Measurements from ENCODE around the gene CARNS1.

CARNS1 gene

DNA sequence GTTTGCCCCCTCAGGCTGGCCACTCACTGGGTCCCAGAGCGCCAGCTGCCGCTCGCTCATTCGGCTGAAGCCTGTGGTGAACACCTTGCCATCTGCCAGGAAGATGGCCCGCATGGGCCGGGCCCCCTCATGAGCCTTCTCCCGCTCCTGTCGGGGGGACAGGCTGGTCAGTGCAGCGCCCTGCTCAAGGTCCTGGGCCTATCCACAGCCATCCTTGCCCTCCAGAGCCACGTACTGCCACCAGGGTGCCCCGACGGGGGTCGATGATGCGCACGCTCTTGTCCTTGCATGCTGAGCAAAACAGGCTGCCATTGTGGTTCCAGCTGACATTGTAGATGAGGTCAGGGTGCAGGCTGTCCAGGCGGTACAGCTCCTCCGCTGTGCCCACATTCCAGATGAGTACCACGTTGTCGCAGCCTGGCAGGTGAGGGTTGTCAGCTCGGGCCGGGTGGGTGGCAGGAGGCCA, 25.7 kb downstream of the CARNS1 start:
- DNase-seq (ENCODE audit: low read depth) = no peak

DNA sequence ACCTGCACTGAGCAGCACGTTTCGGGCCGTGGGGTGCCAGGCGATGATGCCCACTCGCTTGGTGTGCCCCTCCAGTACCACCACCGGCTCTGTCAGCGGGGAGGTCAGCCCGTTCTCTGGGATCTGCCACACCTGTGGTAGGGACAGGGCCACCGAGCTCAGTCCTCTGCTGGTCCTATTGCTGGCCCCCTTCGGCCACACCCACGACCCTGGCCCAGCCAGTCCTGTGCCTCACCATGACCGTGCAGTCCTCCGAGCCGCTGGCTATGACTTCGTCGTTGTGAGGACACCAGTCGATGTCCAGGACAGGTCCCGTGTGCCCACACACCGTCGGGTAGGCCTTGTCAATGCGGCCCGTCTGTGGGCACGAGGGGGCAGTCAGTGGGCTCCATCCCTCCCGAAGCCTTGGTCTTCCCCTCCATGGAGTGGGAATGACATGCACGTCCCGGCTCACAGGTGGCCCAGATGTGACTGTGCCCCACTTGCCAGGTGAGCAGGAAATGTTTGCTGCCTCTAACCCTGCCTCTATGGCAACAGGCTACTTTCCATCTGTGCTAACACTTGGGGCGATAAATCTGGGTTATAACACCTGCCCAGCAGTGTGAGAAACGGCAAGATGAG, 26.4 kb downstream of the CARNS1 start:
- no peak for DNase-seq (ENCODE audit: low read depth)

DNA sequence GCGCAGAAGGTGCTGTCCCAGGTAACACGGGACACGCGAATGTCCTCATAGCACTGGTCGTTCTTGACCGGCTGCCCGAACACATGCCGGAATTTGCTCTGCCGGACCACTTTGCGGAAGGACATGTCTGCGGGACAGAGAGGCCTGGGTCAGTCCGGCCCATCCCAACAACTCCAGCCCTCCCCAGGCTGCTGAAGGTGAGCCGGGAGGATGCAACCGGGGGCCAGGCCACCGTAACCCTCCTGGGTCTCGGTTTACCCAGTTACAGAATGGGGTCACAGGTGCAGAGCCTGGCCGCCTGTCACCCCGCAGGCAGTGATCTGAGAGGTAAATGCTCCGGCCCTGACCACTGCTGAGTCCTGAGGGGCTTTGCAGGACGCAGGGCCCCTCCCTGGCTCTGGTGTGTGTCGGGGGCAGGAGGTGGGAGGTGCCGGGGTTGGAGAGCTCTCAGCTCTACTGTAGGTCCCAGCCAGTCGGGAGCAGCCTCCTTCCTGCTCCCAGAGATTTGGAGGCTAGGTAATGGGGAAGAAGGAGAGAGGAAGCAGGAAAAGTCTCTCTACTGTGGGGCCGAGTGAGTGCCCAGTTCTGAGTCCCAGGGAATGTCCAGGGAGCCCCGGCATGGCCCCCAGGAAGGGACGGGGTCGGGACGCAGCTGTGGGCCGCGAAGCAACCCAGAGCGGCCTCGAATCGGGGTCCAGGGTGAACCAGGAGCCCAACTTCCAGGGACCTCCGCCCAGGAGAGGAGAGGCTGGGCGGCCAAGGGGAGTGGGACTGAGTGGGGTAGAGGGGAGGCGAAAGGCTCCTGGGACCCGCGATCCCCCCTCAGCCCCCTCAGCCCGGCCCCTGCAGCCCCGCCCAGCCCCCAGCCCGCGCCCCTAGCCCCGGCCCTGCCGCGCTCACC, 27.3 kb downstream of the CARNS1 start:
- DNase-seq (ENCODE audit: low read depth) = no peak

DNA sequence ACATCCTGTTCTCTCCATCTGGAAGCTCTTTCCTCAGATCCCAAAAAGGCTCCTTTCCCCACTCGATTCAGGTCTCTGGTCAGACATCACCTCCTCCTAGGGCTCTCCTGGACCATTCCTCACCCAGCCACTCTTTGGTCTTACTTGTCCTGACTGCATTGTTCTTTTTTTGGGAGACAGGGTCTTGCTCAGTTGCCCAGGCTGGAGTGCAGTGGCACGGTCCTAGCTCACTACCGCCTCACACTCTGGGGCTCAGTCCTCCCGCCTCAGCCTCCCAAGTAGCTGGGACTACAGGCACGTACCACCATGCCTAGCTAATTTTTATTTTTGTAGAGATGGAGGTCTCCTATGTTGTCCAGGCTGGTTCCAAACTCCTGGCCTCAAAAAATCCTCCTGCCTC, 30.0 kb downstream of the CARNS1 start:
- no peak for DNase-seq (ENCODE audit: low read depth)

DNA sequence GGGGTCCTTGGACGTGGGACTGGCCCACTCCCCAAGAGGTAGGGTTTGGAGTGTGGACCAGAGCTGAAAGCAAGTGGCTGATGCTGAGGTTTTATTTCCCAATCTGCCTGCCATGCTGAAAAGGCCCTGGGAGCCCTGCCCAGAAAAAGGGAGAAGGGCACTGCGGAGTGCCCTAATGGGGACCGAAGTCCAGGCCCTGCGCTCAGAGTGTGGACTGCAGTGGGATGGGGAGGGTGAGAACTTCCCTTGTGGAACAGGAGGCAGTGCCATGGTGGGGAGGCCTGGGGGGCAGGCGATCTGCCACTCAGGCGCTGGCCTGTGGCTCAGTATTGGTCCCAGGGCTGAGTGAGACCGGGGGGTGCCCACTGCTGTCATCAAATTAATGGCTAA, 32.7 kb downstream of the CARNS1 start:
- DNase-seq (ENCODE audit: low read depth) = no peak

DNA sequence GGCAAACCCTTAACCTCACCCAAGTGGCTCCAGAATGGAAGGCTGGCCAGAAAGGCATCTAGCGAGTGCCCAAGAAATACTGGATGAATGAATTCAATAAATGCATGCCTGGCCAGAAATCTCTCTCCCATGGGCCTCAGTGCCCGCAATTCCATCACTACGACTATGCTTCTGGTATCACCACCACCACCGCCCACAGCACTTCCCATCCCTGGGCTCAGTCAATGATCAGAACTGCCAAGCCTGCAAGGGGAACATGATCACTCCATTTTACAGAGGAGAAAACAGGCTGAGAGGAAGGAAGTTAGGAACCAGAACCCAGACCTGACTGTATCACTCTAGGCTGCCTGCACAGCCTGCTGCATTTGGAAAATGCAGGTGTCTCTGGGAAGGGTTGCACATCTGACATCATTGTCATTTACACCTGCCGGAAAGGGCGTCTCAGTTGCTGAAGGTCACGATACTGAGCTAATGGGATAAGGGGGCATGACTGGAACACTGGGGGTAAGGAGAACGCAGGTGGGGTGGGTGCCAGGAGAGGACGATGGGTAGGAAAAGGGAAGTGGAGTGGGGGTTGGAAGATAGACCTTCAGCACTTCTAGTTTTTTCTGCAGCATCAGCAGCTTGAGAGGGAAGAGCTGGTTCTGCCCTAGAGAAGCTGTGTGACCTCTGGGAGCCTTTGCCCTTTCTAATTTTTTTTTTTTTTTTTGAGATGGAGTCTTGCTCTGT, 33.8 kb downstream of the CARNS1 start:
- DNase-seq (ENCODE audit: low read depth) = no peak

DNA sequence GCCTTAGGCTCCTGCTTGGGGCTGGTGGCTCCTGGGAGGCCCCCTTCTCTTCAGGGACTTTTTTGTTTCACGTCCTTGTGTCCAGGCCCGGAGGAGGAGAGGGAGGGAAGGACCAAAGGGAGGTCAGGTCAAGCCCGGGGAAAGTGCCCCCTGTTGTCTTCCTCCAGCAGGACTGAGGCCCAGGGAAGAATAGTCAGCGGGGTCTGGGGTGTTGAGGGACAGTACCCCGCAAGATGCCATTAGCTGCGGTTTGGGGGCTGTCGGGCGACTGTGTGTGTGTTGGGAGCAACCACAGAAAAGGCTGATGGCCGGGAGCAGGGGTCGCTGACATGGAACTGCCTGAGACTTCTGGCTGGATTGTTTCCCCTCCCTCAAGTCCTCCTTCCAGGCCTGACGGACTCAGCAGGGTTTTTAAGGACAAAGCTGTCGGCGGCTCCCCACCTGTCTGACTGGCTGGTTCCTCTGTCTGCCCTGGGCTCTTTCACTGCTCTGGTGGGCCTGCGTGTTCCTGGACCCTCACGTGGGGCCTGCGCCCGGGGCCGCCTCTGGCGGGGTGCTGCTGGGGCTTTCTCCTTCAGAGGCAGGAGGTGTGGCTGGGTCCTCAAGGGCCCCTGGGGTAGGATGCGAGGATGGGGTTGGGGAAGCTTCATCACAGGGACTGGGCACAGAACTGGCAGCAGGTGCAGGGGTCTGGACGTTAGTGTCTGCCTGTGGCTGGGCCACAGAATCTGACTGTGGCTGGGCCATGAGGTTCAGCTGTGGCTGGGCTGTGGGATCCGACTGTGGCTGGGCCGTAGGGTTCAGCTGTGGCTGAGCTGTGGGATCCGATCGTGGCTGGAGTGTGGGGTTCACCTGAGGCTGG, 35.5 kb downstream of the CARNS1 start:
- no peak for DNase-seq (ENCODE audit: low read depth)

DNA sequence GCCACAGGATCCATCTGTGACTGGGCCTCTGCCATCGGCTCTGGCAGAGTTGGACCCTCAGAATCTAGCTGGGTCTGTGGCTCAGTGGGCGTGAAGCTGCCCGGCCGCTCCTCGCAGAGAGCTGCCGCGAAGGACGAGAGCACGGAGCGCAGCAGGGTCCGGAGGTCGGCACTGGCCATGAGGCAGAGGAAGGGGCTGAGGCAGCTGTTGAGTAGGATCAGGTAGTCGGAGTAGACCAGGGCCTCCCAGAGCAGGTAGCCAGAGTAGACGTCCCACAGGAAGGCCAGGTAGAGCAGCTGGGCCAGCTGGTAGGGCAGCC, 36.1 kb downstream of the CARNS1 start:
- no peak for DNase-seq (ENCODE audit: low read depth)

DNA sequence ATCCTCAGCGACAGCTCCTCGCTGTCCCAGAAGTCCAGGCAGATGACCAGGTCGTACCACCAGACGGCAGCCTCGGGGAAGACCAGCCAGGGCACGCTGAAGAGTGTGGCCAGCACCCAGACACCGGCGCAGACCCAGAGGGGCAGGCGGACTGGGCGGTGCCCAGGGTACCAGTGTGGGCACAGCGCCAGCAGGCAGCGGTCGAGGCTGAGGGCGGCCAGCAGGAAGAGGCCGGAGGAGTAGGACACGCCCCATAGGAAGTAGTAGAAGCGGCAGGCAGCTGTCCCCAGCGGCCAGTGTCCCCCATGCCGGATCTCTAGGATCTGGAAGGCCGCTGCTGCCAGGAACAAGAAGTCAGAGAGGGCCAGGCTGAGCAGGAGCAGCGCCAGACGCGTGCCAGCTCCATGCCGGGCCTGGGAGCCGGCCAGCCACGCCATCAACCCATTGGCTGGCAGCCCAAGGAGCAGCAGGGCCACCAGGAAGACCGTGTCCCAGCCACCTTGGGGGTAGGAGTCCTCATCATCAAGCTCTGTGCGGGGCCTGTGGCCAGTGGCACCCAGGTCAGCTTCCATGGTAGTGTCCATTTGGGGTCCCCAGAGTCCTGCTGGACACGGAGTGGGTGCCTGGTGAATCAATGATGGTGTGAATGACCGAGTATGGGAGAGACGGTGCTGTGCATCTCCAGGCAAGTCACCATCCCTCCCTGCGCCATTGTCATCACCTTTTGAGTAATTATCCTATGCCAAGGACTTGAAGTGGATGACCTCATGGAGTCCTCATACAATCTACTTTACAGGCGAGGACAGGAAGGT, 36.9 kb downstream of the CARNS1 start, which contains the start of gene GPR152:
GPR152 (minus strand) TSS at position 589 of the 812 bp plus-strand sequence; CDS start at position 584, 5 bp downstream.
- no peak for DNase-seq (ENCODE audit: low read depth)

DNA sequence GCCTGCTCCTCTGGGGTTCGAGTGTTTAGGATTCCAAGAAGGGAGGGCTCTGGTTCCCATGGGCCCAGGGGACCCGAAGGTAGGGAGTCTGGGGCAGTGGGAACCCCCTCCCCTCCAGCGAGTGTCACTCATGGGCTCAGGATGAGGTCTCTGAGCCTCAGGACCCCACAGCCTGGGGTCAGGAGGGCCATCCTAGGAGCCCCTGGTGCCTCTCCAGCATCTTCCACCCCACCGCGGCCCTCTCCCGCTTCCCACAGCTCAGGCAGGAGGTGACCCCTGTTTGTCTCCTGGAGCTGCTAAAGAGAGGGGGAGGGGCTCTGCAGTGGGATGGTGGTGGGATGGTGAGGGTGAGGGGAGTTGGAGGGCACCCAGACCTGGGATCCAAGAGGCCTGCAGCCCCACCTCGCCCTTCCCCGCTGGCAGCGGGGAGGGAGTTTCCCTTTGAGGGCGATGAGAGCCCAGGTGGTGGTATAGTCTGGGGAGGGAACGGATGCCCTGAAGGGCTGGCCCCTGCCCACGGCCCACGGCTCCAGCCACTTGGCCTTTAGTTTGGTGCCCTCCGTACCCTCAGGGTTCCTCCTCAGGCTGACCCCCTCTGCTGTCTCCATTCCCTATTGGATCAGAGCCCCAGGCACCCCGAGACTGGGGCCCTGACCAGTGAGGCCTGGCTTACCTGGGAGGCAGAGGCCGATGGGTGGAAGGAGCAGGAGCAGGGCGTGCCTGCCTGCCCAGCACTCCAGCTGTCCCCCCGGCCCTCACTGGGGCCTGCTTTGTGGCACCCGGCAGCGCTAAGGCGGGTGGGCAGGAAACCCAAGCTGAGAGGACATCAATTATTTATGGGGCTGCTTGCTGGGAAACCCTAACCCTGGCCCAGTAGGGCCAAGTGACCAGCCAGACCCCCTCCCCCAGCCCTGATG, 38.6 kb downstream of the CARNS1 start:
- no peak for DNase-seq (ENCODE audit: low read depth)

DNA sequence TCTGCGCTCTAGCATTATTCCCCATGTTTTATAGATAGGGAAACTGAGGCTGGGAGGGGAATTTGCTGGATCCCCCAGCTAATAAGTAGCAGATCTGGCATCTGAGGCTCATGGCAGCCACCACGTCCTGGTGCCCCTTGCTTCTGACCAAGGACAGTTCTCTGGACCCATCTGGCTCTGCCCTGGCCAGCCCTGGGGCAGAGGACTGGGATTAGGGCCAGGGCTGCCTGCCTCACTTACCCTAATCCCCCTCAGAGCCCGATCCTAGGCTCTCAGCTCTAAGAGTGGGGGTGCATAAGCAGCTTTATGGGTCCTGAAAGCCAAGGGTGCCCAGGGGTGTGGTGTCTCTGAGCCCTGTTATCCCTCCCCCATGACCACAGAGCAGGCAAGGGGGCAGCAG, 39.6 kb downstream of the CARNS1 start, which contains the start of gene CABP4:
CABP4 (plus strand) TSS at position 301 of the 400 bp plus-strand sequence; CDS start at position 371, 70 bp downstream.
- no peak for DNase-seq (ENCODE audit: low read depth)

DNA sequence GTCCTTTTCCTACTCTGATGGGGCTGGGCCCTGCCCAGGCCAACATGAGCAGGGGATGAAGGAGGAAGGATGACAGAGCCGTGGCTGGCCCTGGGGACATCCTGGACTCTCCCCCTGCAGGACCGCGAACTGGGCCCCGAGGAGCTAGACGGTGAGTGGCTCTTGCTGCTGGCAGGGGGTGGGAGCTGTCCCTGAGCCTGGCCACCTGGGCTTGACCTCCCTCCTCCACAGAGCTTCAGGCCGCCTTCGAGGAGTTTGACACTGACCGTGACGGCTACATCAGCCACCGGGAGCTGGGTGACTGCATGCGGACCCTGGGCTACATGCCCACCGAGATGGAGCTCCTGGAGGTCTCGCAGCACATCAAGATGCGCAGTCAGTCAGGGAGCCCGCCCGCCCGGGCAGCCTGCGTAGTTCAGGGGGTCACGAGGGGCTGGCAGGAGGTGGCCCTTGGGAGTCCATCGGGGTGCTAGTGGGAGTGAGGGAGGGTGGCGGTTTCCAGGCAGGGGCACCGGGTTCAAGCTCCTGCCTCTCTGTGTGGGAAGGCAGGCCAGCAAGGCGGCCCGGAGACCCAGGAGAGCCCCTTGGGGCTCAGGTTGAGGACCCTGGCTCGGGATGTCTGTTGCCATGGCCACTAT, 40.7 kb downstream of the CARNS1 start:
- DNase-seq (ENCODE audit: low read depth) = no peak

DNA sequence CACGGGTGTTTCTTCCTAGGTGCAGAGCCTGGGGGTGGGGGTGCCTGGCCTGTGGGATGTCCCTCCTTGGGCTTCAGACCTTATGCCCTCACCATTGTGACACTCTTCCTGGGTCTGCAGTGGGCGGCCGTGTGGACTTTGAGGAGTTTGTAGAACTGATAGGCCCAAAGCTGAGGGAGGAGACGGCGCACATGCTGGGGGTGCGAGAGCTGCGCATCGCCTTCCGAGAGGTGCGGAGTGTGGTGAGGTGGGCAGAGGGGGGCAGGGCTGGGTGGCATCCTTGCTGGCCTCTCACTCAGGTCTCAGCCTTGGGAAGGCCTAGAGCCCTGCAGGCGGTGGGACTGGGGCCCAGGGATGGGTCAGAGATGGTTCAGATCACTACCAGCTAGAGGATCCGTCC, 42.0 kb downstream of the CARNS1 start:
- DNase-seq (ENCODE audit: low read depth) = no peak

DNA sequence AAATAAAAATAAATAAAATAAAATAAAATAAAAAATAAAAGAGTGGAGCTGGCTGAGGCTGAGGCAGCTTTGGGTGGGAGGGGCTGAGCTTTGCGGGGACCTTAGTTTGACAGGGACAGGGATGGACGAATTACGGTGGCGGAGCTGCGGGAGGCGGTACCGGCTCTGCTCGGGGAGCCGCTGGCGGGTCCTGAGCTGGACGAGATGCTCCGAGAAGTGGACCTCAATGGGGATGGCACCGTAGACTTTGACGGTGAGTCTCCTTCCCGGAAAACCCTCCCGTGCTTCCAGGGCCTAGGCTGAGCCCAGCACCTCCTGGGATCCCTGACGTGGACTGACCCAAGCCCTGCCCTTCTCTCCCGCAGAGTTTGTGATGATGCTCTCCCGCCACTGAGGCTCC, 42.8 kb downstream of the CARNS1 start:
- no peak for DNase-seq (ENCODE audit: low read depth)

DNA sequence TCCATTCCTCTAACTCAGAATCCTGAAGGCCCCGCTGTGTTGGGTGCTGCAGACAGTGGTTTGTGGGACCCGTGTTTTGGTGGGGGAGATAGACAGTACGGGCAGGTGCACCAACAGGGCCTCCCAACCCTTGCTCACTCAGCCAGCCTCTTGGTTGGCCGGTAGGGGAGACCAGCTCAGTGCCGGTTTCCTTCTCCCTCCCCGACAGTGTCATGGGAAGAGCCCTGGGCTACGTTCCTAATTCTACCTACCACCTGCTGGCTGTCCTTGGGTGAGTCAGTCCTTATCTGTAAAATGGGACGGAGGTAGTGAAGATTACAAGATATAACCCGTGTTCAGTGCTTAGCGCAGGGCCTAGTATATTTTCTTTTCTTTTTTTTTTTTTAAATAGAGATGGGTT, 47.7 kb downstream of the CARNS1 start:
- DNase-seq (ENCODE audit: low read depth) = no peak

DNA sequence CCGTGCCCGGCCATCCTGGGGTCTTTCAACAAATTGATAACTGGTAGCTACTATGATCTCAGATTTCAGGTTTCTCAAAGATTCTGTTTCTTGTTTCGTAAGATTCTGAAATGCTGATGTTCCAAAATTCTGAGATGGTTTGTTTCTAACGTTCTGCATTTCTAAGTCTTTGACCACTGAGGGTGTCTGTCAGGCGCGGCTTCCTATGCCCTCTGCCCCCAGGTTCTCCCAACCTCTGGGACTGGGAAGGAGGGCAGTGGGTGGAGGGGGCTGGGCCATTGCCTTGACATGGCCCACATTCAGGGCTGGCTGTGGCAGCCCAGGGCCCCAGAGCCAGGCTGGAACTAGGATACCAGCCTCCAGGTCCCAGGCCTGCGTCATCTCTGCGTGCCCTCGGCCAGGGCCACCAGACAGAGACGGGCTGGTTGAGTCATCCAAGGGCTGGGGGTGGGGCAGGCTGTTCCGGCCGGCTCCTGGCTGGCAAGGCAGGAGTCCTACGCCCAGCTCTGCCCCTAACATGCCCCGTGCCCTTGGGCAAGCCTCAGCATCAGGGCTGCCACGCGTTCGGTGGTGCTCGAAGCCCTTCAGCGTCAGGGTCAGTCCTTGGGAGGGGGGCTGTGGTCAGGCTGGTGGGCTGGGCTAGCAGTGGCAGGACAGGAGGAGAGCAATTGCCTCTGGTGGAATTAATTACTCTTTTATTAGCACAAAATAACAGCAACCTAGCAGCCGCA, 48.4 kb downstream of the CARNS1 start:
- no peak for DNase-seq (ENCODE audit: low read depth)

DNA sequence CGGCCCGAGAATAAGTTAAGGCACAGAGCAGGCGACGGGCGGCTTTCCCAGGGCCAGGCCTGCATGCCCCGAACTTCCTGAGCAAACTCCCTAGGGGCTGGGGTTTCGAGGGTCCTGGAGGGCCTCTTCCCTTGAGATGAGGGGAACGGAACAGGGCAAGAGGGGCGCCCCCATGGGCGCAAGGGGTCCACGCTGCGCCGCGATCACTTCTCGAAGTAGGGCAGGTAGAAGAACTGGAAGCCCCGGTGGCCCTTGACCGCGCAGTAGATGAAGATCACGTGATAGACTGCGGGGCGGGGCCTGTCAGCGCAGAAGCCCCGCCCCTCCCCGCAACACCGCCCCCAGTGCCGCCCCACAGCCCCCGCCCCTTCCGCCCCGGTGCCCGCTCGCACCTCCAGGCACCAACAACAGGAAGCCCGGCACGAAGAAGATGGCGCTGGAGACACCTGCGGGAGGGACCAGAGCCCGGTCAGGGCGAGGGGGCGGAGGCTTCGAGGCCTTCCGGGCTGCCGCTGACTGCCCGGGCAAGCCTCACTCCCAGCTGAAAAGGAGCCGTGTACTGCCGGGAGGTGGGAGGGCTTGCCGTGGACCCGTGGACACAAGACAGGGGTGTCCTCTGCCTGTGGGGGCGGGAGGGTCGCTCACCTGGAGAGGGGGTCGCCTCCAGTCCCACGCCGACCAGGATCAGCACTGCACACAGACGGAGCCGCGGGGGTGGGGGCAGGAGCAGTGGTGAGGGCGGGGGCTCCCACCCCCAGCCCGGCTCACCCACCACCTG, 49.1 kb downstream of the CARNS1 start:
- DNase-seq (ENCODE audit: low read depth) = peak; percentile 85

DNA sequence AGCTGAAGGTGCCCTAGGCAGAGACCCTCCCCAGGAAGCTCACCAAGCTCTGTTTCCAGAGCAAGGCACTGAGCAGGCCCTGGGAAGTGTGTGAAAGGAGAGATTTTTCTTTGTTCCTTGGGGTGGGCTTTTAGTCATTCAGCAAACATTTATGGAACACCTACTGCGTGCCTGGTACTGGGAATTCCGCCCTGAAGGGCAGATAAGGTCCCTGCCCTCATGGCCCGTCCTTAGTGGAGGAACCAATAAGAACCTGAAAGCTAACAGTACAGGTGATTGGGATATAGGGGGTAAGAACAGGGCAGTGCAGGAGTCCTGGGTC, 49.7 kb downstream of the CARNS1 start:
- DNase-seq (ENCODE audit: low read depth) = no peak

Data from stimulated activated CD8-positive, alpha-beta memory T cell treated with anti-CD3 and anti-CD28 coated beads, Interleukin-4, amount 100 ng/mL, for 24 hours (primary cell).